Smooth muscle cell (in vitro differentiated cells): ENCODE data around the gene CAMK1D. TPM values are rescaled to one million over a fixed set of nuclear protein-coding genes. Genes with fewer than 3 reads are reported as not detected.

Experiments used
- DNase-seq: peaks from one replicate; lab custom pipeline; 2025; ENCODE audit not compliant: unreplicated experiment; lab: John Stamatoyannopoulos, UW
- H2AFZ ChIP-seq: fragments of 200-600 bp; sonication (generic); 2 replicates; pipeline ENCODE4 v1.6.0; 2016; ENCODE audit warnings: antibody characterized with exemption, low read depth, mild to moderate bottlenecking
- H3F3A ChIP-seq: fragments of 200-600 bp; sonication (generic); 2 replicates; pipeline ENCODE4 v1.6.0; 2017; ENCODE audit warnings: antibody characterized with exemption, low read depth
- H3K27ac ChIP-seq: fragments of 200-600 bp; sonication (generic); 2 replicates; pipeline ENCODE4 v1.5.1; 2016; ENCODE audit warnings: low read depth, mild to moderate bottlenecking
- H3K27me3 ChIP-seq: fragments of 200-600 bp; sonication (generic); 2 replicates; pipeline ENCODE4 v1.6.1; 2016; ENCODE audit warnings: low read depth, mild to moderate bottlenecking
- H3K36me3 ChIP-seq: fragments of 200-600 bp; sonication (generic); 2 replicates; pipeline ENCODE4 v1.5.1; 2016; ENCODE audit warnings: low read depth
- H3K4me1 ChIP-seq: fragments of 200-600 bp; sonication (generic); 2 replicates; pipeline ENCODE4 v1.5.1; 2016; ENCODE audit warnings: low read depth
- H3K4me2 ChIP-seq: fragments of 200-600 bp; sonication (generic); 2 replicates; pipeline ENCODE4 v1.6.0; 2016; ENCODE audit warnings: mild to moderate bottlenecking
- H3K4me3 ChIP-seq: fragments of 200-600 bp; sonication (generic); 2 replicates; pipeline ENCODE4 v1.5.1; 2016; ENCODE audit warnings: mild to moderate bottlenecking
- H3K79me2 ChIP-seq: fragments of 200-600 bp; sonication (generic); 2 replicates; pipeline ENCODE4 v1.6.0; 2016; ENCODE audit warnings: low read depth, mild to moderate bottlenecking
- H3K9ac ChIP-seq: fragments of 200-600 bp; sonication (generic); 2 replicates; pipeline ENCODE4 v1.6.0; 2016; ENCODE audit warnings: low read depth
- H3K9me3 ChIP-seq: fragments of 200-600 bp; sonication (generic); replicated peaks from 2 replicates; pipeline ENCODE4 v1.5.1; 2016; ENCODE audit warnings: low read depth
- H4K20me1 ChIP-seq: fragments of 200-600 bp; sonication (generic); 2 replicates; pipeline ENCODE4 v1.6.0; 2016; ENCODE audit warnings: low read depth
- WGBS: methylation state at CpG from one replicate; pipeline ENCODE4 v1.1.7; 2016; ENCODE audit warnings: low lambda C conversion rate; 5-methylcytosine and 5-hydroxymethylcytosine counted together
- polyA plus RNA-seq: library from polyadenylated mRNA; unstranded; fragments of >200 nt; fragmentation: Nextera tagmentation; extraction: Ambion mirVana; gene quantifications from 2 replicates; pipeline ENCODE4 v1.2.1, GENCODE V29; 2016
- total RNA-seq: library from RNA; depleted of rRNA; stranded (reverse); fragments of >200 nt; gene quantifications from 2 replicates; pipeline ENCODE4 v1.2.3, GENCODE V29; 2014
- TF ChIP-seq, protein P1 (sequence below): fragments of 200-600 bp; sonication (generic); IDR thresholded peaks from 2 replicates; pipeline ENCODE4 v1.5.1; 2017; ENCODE audit warnings: borderline replicate concordance, mild to moderate bottlenecking, antibody characterized with exemption; ENCODE audit not compliant: insufficient read depth, poor library complexity, severe bottlenecking

CAMK1D gene
- total and polyA plus RNA-seq, 2 experiments from 2014 or later: 1.6 to 2.3 TPM

- Histone ChIP-seq H3K4me1 (peaks cover 8% of the 10 kb centered on the region), H3K9ac (no peak overlapping the region), H3K9me3 (no peaks in the 10 kb centered on the region), H3K79me2 (no peaks in the 10 kb centered on the region), H3K27me3 (peaks cover 15% of the 10 kb centered on the region), H3K4me3 (no peak overlapping the region), H2AFZ (no peak overlapping the region), H3F3A (no peaks in the 10 kb centered on the region), H3K4me2 (no peak overlapping the region), H4K20me1 (no peaks in the 10 kb centered on the region), H3K36me3 (no peaks in the 10 kb centered on the region), H3K27ac (no peak overlapping the region)
- 93% methylated on average over 15 of the region's 15 CpGs for WGBS
- DNase-seq: no peak
- TF ChIP-seq, protein P1, sequence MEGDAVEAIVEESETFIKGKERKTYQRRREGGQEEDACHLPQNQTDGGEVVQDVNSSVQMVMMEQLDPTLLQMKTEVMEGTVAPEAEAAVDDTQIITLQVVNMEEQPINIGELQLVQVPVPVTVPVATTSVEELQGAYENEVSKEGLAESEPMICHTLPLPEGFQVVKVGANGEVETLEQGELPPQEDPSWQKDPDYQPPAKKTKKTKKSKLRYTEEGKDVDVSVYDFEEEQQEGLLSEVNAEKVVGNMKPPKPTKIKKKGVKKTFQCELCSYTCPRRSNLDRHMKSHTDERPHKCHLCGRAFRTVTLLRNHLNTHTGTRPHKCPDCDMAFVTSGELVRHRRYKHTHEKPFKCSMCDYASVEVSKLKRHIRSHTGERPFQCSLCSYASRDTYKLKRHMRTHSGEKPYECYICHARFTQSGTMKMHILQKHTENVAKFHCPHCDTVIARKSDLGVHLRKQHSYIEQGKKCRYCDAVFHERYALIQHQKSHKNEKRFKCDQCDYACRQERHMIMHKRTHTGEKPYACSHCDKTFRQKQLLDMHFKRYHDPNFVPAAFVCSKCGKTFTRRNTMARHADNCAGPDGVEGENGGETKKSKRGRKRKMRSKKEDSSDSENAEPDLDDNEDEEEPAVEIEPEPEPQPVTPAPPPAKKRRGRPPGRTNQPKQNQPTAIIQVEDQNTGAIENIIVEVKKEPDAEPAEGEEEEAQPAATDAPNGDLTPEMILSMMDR: no peak
Measured at GRCh38 chr10:12387561-12388210, 38.3 kb downstream of the CAMK1D start.

DNA sequence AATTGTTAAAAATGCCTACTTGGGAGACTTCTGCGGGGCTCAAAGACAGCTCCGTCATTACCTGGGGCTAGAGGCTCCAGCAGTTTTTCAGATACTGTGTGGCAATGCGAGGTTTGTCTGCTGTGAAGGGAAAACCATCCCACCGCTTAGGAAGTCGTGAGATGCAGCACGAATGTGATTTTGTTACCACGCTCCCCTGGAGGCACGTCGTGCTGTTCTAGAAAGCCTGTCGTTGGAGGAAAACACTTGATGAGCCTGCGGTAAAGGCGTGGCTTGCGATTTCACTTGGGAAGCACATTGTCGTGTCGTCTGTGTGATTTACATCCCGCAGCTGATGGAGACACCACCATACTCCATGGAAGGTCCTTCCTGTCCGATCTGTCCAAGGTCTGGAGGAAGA, 39.3 kb downstream of the CAMK1D start:
- Histone ChIP-seq H3K9ac (no peak overlapping the region), H3K4me2 (no peak overlapping the region), H3K36me3 (no peaks in the 10 kb centered on the region), H3K4me1 (no peaks in the 10 kb centered on the region), H2AFZ (no peak overlapping the region), H3F3A (no peaks in the 10 kb centered on the region), H3K27ac (no peak overlapping the region), H4K20me1 (no peaks in the 10 kb centered on the region), H3K79me2 (no peaks in the 10 kb centered on the region), H3K27me3 (peaks cover 15% of the 10 kb centered on the region), H3K4me3 (no peak overlapping the region), H3K9me3 (no peaks in the 10 kb centered on the region)
- TF ChIP-seq, protein P1: no peak
- 93% methylated on average over 17 of the region's 17 CpGs for WGBS
- no peak for DNase-seq

GRCh38 chr10:12389154-12389734, 39.9 kb downstream of the CAMK1D start:
- no peak for DNase-seq
- no peak overlapping the region for H2AFZ ChIP-seq
- no peak overlapping the region for H3K4me2 ChIP-seq
- 94% methylated on average over 17 of the region's 17 CpGs for WGBS
- no peaks in the 10 kb centered on the region for H4K20me1 ChIP-seq
- TF ChIP-seq, protein P1: no peak
- H3K27ac ChIP-seq: no peak overlapping the region
- H3K79me2 ChIP-seq: no peaks in the 10 kb centered on the region
- peaks cover 15% of the 10 kb centered on the region for H3K27me3 ChIP-seq
- H3F3A ChIP-seq: no peaks in the 10 kb centered on the region
- H3K4me1 ChIP-seq: no peaks in the 10 kb centered on the region
- no peak overlapping the region for H3K4me3 ChIP-seq
- H3K9me3 ChIP-seq: no peaks in the 10 kb centered on the region
- H3K36me3 ChIP-seq: no peaks in the 10 kb centered on the region
- no peak overlapping the region for H3K9ac ChIP-seq

- no peaks in the 10 kb centered on the region for H3K36me3 ChIP-seq
- H3K27ac ChIP-seq: no peak overlapping the region
- 95% methylated on average over 7 of the region's 7 CpGs for WGBS
- no peak overlapping the region for H2AFZ ChIP-seq
- no peak overlapping the region for H3K4me2 ChIP-seq
- peaks cover 15% of the 10 kb centered on the region for H3K27me3 ChIP-seq
- H3K4me1 ChIP-seq: no peaks in the 10 kb centered on the region
- H4K20me1 ChIP-seq: no peaks in the 10 kb centered on the region
- TF ChIP-seq, protein P1: no peak
- no peak overlapping the region for H3K9ac ChIP-seq
- H3K4me3 ChIP-seq: no peak overlapping the region
- no peaks in the 10 kb centered on the region for H3K79me2 ChIP-seq
- H3F3A ChIP-seq: no peaks in the 10 kb centered on the region
- DNase-seq: no peak
- H3K9me3 ChIP-seq: no peaks in the 10 kb centered on the region
Measured at GRCh38 chr10:12390733-12391132, 41.4 kb downstream of the CAMK1D start.
